HG02981 (cell line): ENCODE measurements around the gene LMBR1.

Experiments
- ATAC-seq: cut with Tn5 transposase; IDR thresholded peaks from one replicate; pipeline ENCODE4 v1.9.1; 2021; ENCODE audit warnings: mild to moderate bottlenecking, moderate library complexity; ENCODE audit not compliant: unreplicated experiment

LMBR1 gene

DNA sequence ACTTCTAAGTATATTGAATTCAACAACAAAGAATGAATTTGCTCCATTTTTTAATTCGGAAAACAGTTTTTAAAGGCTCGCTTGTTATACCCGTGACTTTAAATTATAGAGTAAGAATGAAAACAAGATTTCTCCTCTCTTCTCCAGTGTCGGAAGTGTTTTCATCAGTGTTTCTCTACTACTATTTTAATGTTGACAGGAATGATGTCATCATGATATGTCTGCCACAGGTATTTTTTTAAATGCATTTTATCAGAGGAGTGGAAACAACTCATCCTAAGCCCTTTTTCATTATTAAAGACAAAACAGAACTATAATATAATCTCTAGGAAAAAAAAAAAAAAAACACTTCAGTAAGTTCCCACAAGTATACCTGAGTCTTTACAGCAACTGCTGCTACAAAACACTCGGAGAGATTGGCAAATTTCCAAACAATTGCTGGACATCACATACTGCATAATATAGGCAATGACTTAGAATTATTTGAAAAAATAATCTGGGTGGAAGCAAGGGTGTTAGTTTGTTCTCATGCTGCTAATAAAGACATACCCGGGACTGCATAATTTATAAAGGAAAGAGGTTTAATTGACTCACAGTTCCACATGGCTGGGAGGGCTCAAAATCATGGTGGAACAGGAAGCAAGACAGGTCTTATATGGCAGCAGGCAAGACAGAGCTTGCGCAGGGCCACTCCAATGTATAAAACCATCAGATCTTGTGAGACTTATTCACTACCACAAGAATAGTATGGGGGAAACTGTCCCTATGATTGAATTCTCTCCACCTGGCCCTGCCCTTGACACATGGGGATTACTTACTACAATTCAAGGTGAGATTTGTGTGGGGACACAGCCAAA is 257.2 kb downstream of the LMBR1 start:
- no peak for ATAC-seq

DNA sequence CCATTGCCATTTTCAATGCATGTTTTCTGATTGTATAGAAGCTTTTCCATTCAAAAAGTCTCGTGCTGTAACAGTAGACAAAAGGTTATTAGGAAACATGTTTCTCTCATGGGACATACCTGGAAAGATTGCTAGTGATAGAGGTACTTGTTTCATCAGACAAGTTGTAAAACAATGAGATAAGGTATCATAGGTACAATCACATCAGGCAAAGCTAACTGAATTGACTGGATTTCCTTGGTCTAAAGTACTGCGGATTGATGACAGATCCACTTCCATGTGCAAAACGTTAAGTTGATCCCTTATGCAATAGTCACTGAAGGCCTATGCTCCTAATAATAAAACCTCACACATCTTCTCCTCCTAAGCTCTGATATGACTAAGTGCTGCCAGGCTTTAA is 258.9 kb downstream of the LMBR1 start:
- no peak for ATAC-seq

DNA sequence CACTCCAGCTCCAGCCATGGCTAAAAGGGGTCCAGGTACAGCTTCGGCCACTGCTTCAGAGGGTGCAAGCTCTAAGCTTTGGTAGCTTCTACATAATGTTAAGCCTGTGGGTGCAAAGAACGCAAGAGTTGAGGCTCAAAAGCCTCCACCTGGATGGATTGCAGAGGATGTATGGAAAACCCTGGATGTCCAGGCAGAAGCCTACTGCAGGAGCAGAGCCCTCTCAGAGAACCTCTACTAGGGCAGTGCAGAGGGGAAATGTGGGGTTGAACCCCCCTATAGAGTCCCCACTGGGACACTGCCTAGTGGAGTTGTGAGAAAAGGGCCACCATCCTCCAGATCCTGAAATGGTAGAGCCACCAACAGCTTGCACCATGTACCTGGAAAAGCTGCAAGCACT is 263.1 kb downstream of the LMBR1 start:
- ATAC-seq, result no peak

DNA sequence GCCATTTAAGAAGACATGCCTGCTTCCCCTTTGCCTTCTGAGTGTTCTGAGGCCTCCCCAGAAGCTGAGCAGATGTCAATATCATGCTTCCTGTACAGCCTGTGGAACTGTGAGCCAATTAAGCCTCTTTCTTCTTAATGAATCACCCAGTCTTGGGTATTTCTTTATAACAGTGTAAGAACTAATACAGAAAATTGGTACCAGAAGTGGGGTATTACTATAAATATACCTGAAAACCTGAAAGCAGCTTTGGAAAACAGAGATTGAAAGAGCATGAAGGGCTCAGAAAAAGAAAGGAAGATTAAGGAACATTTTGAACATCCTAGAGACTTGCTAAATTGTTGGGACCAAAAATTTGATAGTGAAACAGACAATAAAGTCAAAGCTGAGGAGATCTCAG is 264.4 kb downstream of the LMBR1 start:
- no peak for ATAC-seq
